IPS-18a (cell line): Measurements from ENCODE around the gene LZIC.
"Not testable (repeated sequence)": the region's sequence is repeated elsewhere in the genome, so short reads cannot be mapped to it uniquely, and the experiment has no call there.

ENCODE experiments used
- H3K27ac ChIP-seq: one replicate; pipeline ENCODE4 v1.5.1; 2013; ENCODE audit warnings: low read length
- H3K27me3 ChIP-seq: one replicate; pipeline ENCODE4 v1.6.1; 2013; ENCODE audit warnings: mild to moderate bottlenecking, low read length; ENCODE audit not compliant: control insufficient read depth, insufficient read depth
- H3K36me3 ChIP-seq: one replicate; pipeline ENCODE4 v1.6.1; 2013; ENCODE audit warnings: low read depth, low read length; ENCODE audit not compliant: control insufficient read depth
- H3K4me1 ChIP-seq: one replicate; pipeline ENCODE4 v1.6.1; 2013; ENCODE audit warnings: low read depth, low read length; ENCODE audit not compliant: control insufficient read depth
- H3K4me3 ChIP-seq: one replicate; pipeline ENCODE4 v1.5.1; 2013; ENCODE audit warnings: low read length
- H3K9ac ChIP-seq: one replicate; pipeline ENCODE4 v1.6.1; 2013; ENCODE audit warnings: mild to moderate bottlenecking, low read length, moderate library complexity
- H3K9me3 ChIP-seq: one replicate; pipeline ENCODE4 v1.6.1; 2013; ENCODE audit warnings: low read depth, low read length; ENCODE audit not compliant: control insufficient read depth

Gene LZIC

GRCh38 chr1:9929431-9930385 lies 13.5 kb downstream of the LZIC start:
- Histone ChIP-seq H3K4me1 (peaks cover 34% of the 10 kb centered on the region), H3K27me3 (no peaks in the 10 kb centered on the region), H3K36me3 (peaks cover 10% of the 10 kb centered on the region), H3K9ac (peak overlapping the region; percentile 12), H3K9me3 (no peaks in the 10 kb centered on the region), H3K4me3 (no peak overlapping the region), H3K27ac (peak overlapping the region; percentile 54)

- no peak overlapping the region for H3K27ac ChIP-seq
- H3K9ac ChIP-seq = no peak overlapping the region
- peaks cover 40% of the 10 kb centered on the region for H3K4me1 ChIP-seq
- H3K4me3 ChIP-seq = no peak overlapping the region
- H3K9me3 ChIP-seq = no peaks in the 10 kb centered on the region
- H3K36me3 ChIP-seq = peaks cover 5% of the 10 kb centered on the region
- no peaks in the 10 kb centered on the region for H3K27me3 ChIP-seq
Measured at GRCh38 chr1:9927259-9927658, 15.9 kb downstream of the LZIC start.

DNA sequence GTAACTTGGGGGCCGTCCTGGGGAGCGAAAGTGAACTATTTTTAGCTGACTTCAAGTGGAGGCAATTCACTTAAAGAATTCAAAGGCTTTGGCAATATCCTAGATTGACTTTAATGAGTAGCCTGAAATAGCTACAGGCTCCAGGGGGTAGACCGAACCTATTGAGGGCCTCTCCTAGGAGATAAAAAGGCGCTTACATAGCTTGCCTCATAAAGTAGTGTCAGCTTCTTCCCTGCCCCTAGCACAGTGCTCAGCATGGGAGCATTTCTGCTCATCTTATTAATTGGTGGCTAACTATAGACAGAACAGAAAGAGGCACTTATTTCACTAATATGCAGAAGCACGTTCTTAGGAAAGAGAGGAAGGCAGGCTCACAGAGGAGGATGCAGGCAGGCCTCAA lies 20.8 kb downstream of the LZIC start:
- no peaks in the 10 kb centered on the region for H3K9me3 ChIP-seq
- no peaks in the 10 kb centered on the region for H3K27me3 ChIP-seq
- H3K27ac ChIP-seq = no peak overlapping the region
- H3K9ac ChIP-seq = no peak overlapping the region
- no peaks in the 10 kb centered on the region for H3K36me3 ChIP-seq
- H3K4me1 ChIP-seq = peaks cover 23% of the 10 kb centered on the region
- no peak overlapping the region for H3K4me3 ChIP-seq

DNA sequence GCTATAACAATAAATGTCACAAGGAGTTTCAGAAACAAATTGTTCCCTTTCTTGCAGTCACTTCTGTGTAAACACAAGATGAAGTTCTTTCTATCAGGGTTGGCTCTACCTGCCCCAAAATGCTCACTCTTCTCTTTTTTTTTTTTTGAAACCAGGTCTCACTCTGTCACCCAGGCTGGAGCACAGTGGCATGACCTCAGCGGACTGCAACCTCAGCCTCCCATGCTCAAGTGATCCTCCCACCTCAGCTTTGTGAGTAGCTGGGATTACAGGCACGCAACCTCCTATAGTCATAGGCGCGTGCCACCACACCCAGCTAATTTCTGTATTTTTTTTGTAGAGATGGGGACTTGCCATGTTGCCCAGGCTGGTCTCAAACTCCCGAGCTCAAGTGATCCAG lies 22.6 kb downstream of the LZIC start:
- Histone ChIP-seq H3K9me3 (no peaks in the 10 kb centered on the region), H3K4me1 (peaks cover 11% of the 10 kb centered on the region), H3K4me3 (no peak overlapping the region), H3K27ac (no peak overlapping the region), H3K27me3 (no peaks in the 10 kb centered on the region), H3K36me3 (no peaks in the 10 kb centered on the region), H3K9ac (no peak overlapping the region)

- no peak overlapping the region for H3K4me3 ChIP-seq
- peaks cover 11% of the 10 kb centered on the region for H3K4me1 ChIP-seq
- H3K36me3 ChIP-seq = no peaks in the 10 kb centered on the region
- H3K27ac ChIP-seq = no peak overlapping the region
- no peaks in the 10 kb centered on the region for H3K9me3 ChIP-seq
- H3K27me3 ChIP-seq = no peaks in the 10 kb centered on the region
- H3K9ac ChIP-seq = no peak overlapping the region
Measured at GRCh38 chr1:9917901-9918300, 25.3 kb downstream of the LZIC start.

DNA sequence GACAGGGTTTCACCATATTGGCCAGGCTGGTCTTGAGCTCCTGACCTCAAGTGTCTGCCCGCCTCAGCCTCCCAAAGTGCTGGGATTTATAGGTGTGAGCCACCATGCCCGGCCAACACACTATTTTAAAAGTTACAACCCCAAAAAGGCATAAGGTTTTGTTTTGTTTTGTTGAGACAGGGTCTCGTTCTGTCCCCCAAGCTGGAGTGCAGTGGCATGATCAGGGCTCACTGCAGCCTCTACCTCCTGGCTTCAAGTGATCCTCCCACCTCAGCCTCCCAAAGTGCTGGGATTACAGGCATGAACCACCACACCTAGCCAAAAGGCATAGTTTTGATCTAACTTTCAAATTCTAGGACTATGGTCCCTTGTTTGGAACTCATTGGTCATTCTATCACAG lies 25.7 kb downstream of the LZIC start:
- not testable (repeated sequence) for H3K9me3 ChIP-seq, H3K4me3 ChIP-seq, H3K9ac ChIP-seq, H3K27me3 ChIP-seq, H3K27ac ChIP-seq, H3K36me3 ChIP-seq, H3K4me1 ChIP-seq

DNA sequence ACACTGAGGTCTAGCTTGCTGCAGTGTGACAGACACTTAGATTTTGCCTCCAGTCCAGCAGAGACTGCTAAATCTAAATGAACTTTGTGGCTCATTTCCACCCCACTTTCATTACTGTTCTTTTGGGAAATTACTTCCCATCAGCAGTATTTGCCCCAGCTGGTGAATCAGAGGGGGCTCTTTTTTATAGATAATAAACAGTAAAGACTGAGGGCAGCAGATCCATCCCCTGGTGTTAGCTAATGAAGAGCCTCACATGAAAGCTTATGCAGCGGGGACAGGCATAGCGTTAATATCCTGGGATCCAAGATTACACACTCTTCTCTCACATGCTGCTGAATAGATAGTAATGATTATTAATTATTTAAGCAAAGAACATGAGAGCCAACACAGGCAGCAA lies 26.7 kb downstream of the LZIC start:
- Histone ChIP-seq H3K36me3 (no peaks in the 10 kb centered on the region), H3K27me3 (no peaks in the 10 kb centered on the region), H3K27ac (no peak overlapping the region), H3K4me1 (no peaks in the 10 kb centered on the region), H3K4me3 (no peak overlapping the region), H3K9me3 (no peaks in the 10 kb centered on the region), H3K9ac (no peak overlapping the region)

GRCh38 chr1:9914610-9914937 lies 28.6 kb downstream of the LZIC start:
- H3K9me3 ChIP-seq = no peaks in the 10 kb centered on the region
- H3K27ac ChIP-seq = no peak overlapping the region
- no peaks in the 10 kb centered on the region for H3K4me1 ChIP-seq
- no peaks in the 10 kb centered on the region for H3K27me3 ChIP-seq
- H3K9ac ChIP-seq = no peak overlapping the region
- H3K36me3 ChIP-seq = no peaks in the 10 kb centered on the region
- no peak overlapping the region for H3K4me3 ChIP-seq

DNA sequence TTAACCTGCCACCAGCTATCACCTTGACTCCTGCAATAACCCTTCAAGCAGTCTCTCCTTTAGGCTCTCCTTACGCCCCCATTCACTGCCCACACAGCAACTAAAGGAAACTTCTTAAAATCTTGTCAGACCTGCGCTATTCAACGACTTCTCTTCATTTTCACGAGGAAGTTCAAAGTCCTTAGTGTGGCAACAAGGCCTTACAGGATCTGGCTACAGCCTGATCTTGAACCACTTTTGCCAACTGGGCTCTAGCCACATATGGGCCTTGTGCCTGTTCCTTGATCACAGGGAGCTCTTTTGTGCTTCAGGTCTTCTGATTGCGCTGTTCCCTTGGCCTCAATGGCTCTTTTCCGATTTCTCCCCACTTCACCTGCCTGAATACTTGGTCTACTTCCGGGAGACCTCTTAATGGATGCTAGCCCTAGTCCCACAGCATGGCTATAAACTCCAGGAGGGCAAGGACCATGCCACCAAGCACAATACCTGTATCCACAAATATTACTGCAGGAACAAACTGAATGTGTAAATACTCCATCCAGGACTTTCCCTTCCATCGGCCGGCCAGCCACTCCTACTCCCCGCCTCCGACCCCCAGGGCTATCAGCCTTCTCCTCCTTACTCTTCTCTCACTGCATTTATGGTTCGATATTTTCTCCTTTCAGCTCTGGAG lies 30.8 kb downstream of the LZIC start:
- Histone ChIP-seq H3K4me1 (no peaks in the 10 kb centered on the region), H3K27me3 (no peaks in the 10 kb centered on the region), H3K9me3 (no peaks in the 10 kb centered on the region), H3K4me3 (no peak overlapping the region), H3K27ac (no peak overlapping the region), H3K36me3 (no peaks in the 10 kb centered on the region), H3K9ac (no peak overlapping the region)

DNA sequence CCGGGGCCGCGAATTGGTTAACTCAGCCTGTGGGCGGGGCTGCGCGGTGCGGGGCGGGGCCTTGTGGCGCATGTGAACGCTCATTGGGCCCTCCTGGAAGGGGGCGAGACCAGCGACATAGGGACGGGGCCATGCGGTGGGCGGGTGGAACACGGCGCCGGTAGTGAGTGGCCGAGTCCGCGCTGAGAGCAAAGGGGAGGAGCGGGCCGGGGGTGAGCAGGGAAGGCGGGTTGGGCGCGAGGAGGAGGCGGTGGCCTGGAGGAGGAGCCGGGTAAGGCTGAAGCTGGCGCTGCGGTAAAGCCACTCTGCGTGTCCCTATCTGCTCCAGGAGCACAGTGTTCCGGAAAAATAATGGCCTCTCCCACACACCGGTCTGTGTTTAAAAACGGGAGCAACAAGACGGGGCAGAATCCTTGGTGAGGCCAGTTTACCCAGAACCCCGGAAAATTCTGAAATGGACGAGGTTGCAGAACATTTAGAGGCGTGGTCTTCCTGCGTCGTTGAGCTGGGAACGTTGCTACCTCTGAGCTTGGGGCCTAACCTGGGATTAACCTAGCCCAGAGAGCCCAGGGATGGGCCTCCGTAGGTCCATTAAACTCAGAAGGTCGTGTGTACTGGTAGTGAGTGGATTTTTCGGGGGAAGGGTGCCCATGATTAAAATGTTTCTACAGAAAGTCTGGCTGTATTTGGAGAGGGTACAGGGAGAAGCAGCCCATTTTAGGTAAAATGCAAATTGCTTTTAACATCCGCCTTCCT lies 32.6 kb downstream of the LZIC start:
- Histone ChIP-seq H3K27ac (peak overlapping the region; percentile 76), H3K27me3 (no peaks in the 10 kb centered on the region), H3K4me3 (peak overlapping the region; percentile 92), H3K9ac (peak overlapping the region; percentile 70), H3K36me3 (no peaks in the 10 kb centered on the region), H3K4me1 (no peaks in the 10 kb centered on the region), H3K9me3 (no peaks in the 10 kb centered on the region)

- H3K27ac ChIP-seq = peak within 1 kb of the TSS; percentile 76
- H3K9ac ChIP-seq = peak within 1 kb of the TSS; percentile 70
- H3K4me1 ChIP-seq = no peaks in the 10 kb centered on the region
Measured at GRCh38 chr1:9910076-9910422, 33.1 kb downstream of the LZIC start, which contains the start of gene CTNNBIP1. CTNNBIP1 (minus strand) TSS chr1:9910269; CDS start chr1:9872064, 38,205 bp downstream.

More at GRCh38 chr1:9910076-9910422, 33.1 kb downstream of the LZIC start, which contains the start of gene CTNNBIP1:
- Histone ChIP-seq H3K27me3 (no peaks in the 10 kb centered on the region), H3K4me3 (peak within 1 kb of the TSS; percentile 92), H3K36me3 (no peaks in the 10 kb centered on the region), H3K9me3 (no peaks in the 10 kb centered on the region)
